Bronchial epithelial cell (primary cell): ENCODE results near the gene ARHGAP10. TPM values are rescaled to one million over a fixed set of nuclear protein-coding genes. Genes with fewer than 3 reads are reported as not detected.
A peak's percentile ranks its signal among the peaks of the same experiment; 100 is the strongest.

Experiments used
- DNase-seq: peaks from one replicate; pipeline ENCODE4 v3.0.0-alpha.2; 2010; ENCODE audit warnings: low read depth
- FAIRE-seq: peaks from 2 replicates; lab custom pipeline; 2011; peaks lifted over from hg19 to GRCh38; lab: Jason Lieb, UNC
- H3K27me3 ChIP-seq: 2 replicates; pipeline ENCODE4 v1.5.1; 2011; ENCODE audit warnings: low read length; ENCODE audit not compliant: control insufficient read depth, insufficient read depth
- H3K36me3 ChIP-seq: 2 replicates; pipeline ENCODE4 v1.5.1; 2011; ENCODE audit warnings: low read length; ENCODE audit not compliant: control insufficient read depth, insufficient read depth
- H3K4me3 ChIP-seq: 2 replicates; pipeline ENCODE4 v1.5.1; 2011; ENCODE audit warnings: mild to moderate bottlenecking, low read depth, low read length, control low read depth
- total RNA-seq: library from RNA; depleted of rRNA; stranded (reverse); fragments of >200 nt; gene quantifications from 2 replicates; pipeline ENCODE4 v1.2.1, GENCODE V29; 2014
- TF ChIP-seq, protein P1 (sequence below): IDR thresholded peaks from 2 replicates; pipeline ENCODE4 v1.5.1; 2011; ENCODE audit warnings: mild to moderate bottlenecking, moderate library complexity, low read length, control low read depth, inconsistent platforms; ENCODE audit not compliant: insufficient read depth, severe bottlenecking

ARHGAP10 gene
- total RNA-seq, 1 donor from 2014 or later, result 8.4 TPM

DNA sequence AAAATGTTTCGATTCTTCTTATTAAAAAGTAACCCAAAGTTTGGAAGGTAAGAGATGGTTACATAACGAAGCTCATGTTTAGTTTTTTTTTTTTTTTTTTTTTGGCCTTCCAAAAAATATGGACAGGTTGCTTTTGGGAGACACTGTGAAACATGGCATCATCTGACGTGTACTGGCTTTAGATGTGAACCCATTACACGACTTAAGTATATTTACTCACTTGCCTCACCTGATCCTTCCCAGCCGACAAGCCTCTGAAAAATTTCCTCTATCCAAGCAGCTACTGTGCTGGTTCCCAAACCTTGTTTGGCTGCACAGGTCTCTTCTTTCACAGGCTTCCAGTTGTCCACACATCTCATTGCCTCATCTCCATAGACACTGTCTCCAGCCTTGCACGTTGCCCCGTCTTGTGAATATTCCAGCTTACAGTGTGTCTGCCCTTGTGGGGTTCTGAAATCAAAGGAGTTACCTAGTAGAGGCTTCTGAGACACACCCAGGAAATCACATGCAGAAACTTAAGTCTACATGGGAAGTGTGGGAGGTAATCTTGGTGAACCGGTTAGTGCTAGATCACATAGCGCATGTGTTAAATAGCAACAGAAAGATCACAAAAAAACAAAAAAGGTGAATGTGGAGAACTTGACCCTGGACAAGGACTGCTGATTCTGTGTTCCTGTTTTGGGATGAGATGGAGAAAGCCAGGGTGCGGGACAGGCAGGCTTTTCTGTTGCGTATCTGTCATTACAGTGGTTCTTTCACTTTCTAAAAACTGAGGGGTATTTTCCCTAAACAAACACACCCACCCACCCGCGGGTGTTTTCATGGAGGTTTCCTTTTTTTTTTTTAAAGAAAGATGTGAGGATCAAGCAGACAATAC lies 328.6 kb downstream of the ARHGAP10 start:
- peak; percentile 76 for DNase-seq
- Histone ChIP-seq H3K4me3 (no peak overlapping the region), H3K36me3 (no peaks in the 10 kb centered on the region), H3K27me3 (no peaks in the 10 kb centered on the region)
- TF ChIP-seq, protein P1, sequence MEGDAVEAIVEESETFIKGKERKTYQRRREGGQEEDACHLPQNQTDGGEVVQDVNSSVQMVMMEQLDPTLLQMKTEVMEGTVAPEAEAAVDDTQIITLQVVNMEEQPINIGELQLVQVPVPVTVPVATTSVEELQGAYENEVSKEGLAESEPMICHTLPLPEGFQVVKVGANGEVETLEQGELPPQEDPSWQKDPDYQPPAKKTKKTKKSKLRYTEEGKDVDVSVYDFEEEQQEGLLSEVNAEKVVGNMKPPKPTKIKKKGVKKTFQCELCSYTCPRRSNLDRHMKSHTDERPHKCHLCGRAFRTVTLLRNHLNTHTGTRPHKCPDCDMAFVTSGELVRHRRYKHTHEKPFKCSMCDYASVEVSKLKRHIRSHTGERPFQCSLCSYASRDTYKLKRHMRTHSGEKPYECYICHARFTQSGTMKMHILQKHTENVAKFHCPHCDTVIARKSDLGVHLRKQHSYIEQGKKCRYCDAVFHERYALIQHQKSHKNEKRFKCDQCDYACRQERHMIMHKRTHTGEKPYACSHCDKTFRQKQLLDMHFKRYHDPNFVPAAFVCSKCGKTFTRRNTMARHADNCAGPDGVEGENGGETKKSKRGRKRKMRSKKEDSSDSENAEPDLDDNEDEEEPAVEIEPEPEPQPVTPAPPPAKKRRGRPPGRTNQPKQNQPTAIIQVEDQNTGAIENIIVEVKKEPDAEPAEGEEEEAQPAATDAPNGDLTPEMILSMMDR, result no peak
- FAIRE-seq, result no peak

DNA sequence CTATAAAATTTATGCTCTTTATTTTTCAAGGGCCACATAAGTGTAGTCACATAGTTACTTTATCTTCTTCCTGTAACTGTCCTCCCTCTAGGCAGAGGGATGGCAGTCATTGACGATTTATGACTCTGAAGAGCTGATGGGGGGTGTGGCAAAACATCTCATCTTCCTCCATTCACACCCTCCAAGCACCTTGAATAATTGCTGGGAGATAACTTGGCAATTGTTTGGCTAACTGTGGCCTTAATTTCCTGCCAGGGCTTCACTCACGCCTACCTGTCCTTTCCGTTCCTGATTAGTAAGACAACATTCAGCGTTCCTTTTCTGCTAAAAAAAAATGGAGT lies 329.2 kb downstream of the ARHGAP10 start:
- no peak overlapping the region for H3K4me3 ChIP-seq

DNA sequence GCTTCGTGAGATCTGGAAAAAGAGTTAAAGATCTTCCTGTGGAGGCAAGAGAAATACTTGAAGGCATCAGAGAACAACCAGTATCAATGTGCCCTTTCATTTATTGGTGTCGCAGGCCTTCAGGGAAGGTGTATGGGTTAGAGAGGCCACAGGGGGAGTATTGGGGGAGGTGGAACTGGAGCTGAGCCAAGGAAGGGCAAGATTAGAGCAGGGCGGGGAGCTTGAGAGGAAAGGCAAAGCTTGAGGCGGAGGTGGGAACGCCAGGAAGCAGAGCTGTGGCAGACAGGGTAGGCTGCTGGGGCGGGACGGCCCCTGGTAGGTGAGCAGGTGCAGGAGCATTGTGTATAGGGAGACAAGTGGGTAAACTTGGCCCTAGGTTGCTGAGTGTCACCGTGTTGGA lies 329.9 kb downstream of the ARHGAP10 start:
- TF ChIP-seq, protein P1, result no peak
- FAIRE-seq (no peak), DNase-seq (no peak)
- Histone ChIP-seq H3K27me3 (no peaks in the 10 kb centered on the region), H3K36me3 (no peaks in the 10 kb centered on the region), H3K4me3 (no peak overlapping the region)

More for the DNA sequence above, 329.2 kb downstream of the ARHGAP10 start:
- TF ChIP-seq, protein P1, result no peak
- no peaks in the 10 kb centered on the region for H3K27me3 ChIP-seq
- no peak for DNase-seq
- H3K36me3 ChIP-seq, result no peaks in the 10 kb centered on the region
- FAIRE-seq, result no peak

DNA sequence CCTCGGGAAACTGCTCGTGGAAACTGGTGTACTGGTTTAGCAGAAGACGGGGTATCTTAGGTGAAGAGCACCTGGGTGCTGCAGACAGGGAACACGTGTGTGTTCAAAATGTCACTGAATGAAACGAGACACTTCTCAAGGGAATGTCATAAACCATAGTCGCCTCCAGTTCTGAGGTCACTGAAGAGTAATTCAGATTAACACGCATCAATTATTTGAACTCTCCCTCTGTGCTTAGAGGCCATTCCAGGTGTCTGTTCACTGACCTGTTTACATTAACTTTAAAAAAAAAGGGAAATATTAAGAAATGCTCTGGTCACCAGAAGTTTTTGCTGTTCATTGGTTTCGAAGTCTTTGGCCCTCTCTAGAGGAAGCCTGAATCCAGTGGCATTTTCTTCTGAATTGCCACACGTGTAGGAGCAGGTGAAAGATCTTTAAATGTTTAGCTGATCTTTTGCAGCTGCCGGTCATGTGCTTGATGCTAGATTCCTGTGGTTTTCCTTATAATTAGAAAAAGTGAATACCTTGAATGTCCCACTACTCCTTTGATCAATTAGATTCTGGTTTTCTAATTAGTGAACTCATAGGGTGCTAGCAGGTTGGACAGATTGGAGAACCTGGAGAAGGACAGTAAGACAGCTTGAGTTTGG lies 330.5 kb downstream of the ARHGAP10 start:
- DNase-seq, result no peak
- Histone ChIP-seq H3K36me3 (no peaks in the 10 kb centered on the region), H3K27me3 (no peaks in the 10 kb centered on the region), H3K4me3 (no peak overlapping the region)
- FAIRE-seq, result peak; percentile 79
- TF ChIP-seq, protein P1, result no peak

DNA sequence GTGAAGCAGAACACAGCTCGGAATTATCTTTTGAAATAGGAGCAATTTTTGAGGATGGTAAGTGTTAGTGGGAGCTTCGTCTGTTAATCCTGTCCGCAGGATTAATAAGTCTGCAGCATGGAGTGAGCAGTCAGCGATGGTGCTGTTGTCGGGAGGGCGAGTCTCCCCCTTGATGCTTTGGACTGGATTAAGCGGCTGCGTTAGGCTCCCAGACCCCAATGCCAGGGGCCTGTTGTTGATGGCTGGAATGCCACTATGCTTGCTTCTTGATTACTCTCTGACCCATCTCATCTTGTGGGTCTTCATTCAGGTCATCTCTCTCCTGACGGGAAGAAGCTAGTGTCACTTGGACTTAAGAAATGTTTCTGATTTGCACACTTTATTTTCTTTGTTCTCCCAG lies 332.6 kb downstream of the ARHGAP10 start:
- H3K27me3 ChIP-seq, result no peaks in the 10 kb centered on the region
- DNase-seq, result no peak
- FAIRE-seq, result no peak
- TF ChIP-seq, protein P1, result no peak
- no peak overlapping the region for H3K4me3 ChIP-seq
- no peaks in the 10 kb centered on the region for H3K36me3 ChIP-seq
